PC-9 (cell line): ENCODE results near the gene FBF1.

Experiments
- CTCF ChIP-seq: fragments of 200-600 bp; sonication (generic); conservative IDR thresholded peaks from 2 replicates; pipeline ENCODE4 v1.6.1; 2017; ENCODE audit warnings: mixed run types, antibody characterized with exemption, mild to moderate bottlenecking, moderate library complexity
- EZH2 ChIP-seq: fragments of 200-600 bp; sonication (generic); IDR thresholded peaks from 2 replicates; pipeline ENCODE4 v1.8.0; 2017; ENCODE audit warnings: antibody characterized with exemption, low read depth

- TF ChIP-seq CTCF (no peak), EZH2 (no peak)
Measured at GRCh38 chr17:75919611-75920010, 21.2 kb downstream of the FBF1 start.
